Neutrophil (primary cell): ENCODE results near the gene DNM2.

Source experiments
- H3K27ac ChIP-seq: fragments of 200-600 bp; sonication (generic); 2 replicates; pipeline ENCODE4 v1.5.1; 2016; ENCODE audit warnings: mild to moderate bottlenecking, moderate library complexity
- H3K27me3 ChIP-seq: fragments of 200-600 bp; sonication (generic); 2 replicates; pipeline ENCODE4 v1.6.0; 2016; ENCODE audit warnings: mild to moderate bottlenecking
- H3K36me3 ChIP-seq: fragments of 200-600 bp; sonication (generic); 2 replicates; pipeline ENCODE4 v1.5.1; 2017
- H3K4me1 ChIP-seq, 2 experiments: fragments of 200-600 bp in 1 of 2; sonication (generic) in 1 of 2; 1 replicate in 1 of 2; 2 replicates in 1 of 2; pipeline versions ENCODE4 v1.5.1 to v1.6.1; 2013 to 2016; ENCODE audit warnings: low read depth in 1 of 2, low read length in 1 of 2, mild to moderate bottlenecking in 1 of 2, moderate library complexity in 1 of 2; ENCODE audit not compliant: control insufficient read depth in 1 of 2, insufficient read depth in 1 of 2
- H3K4me3 ChIP-seq, 2 experiments: fragments of 200-600 bp in 1 of 2; sonication (generic) in 1 of 2; 1 replicate in 1 of 2; 2 replicates in 1 of 2; pipeline ENCODE4 v1.5.1; 2013 to 2016; ENCODE audit warnings: low read depth in 1 of 2, low read length in 1 of 2, mild to moderate bottlenecking in 1 of 2, moderate library complexity in 1 of 2
- H3K9me3 ChIP-seq: fragments of 200-600 bp; sonication (generic); 2 replicates; pipeline ENCODE4 v1.5.1; 2016
- TF ChIP-seq, protein P1 (sequence below): fragments of 200-600 bp; sonication (generic); IDR thresholded peaks from 2 replicates; pipeline ENCODE4 v1.5.1; 2016; ENCODE audit warnings: antibody characterized with exemption

Gene DNM2

DNA sequence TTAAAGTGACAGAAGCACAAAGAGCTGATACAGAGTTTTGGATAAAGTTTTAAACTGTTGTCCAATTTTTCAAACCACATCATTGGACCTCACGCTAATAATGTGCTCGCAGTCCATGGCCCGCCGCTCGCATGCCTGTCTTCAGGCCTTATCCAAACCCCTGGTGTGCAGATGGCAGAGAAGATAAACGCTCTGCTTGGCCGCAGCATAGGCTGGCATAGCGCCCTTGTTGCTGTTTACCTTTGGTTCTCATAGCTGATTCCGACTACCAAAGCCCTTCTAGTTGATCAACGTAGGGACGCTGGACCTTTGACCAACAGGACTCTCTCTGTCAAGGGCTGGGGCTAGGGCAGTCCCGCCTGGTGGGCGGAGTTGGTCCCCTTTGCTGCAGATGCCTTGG is 40.1 kb upstream of the DNM2 start:
- no peaks in the 10 kb centered on the region for H3K9me3 ChIP-seq
- H3K27ac ChIP-seq: no peak overlapping the region
- no peak overlapping the region for H3K4me3 ChIP-seq
- peaks cover under 1 to 2% of the 10 kb centered on the region in 2 experiments for H3K4me1 ChIP-seq
- TF ChIP-seq, protein P1, sequence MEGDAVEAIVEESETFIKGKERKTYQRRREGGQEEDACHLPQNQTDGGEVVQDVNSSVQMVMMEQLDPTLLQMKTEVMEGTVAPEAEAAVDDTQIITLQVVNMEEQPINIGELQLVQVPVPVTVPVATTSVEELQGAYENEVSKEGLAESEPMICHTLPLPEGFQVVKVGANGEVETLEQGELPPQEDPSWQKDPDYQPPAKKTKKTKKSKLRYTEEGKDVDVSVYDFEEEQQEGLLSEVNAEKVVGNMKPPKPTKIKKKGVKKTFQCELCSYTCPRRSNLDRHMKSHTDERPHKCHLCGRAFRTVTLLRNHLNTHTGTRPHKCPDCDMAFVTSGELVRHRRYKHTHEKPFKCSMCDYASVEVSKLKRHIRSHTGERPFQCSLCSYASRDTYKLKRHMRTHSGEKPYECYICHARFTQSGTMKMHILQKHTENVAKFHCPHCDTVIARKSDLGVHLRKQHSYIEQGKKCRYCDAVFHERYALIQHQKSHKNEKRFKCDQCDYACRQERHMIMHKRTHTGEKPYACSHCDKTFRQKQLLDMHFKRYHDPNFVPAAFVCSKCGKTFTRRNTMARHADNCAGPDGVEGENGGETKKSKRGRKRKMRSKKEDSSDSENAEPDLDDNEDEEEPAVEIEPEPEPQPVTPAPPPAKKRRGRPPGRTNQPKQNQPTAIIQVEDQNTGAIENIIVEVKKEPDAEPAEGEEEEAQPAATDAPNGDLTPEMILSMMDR: no peak
- peaks cover 72% of the 10 kb centered on the region for H3K36me3 ChIP-seq
- no peaks in the 10 kb centered on the region for H3K27me3 ChIP-seq

DNA sequence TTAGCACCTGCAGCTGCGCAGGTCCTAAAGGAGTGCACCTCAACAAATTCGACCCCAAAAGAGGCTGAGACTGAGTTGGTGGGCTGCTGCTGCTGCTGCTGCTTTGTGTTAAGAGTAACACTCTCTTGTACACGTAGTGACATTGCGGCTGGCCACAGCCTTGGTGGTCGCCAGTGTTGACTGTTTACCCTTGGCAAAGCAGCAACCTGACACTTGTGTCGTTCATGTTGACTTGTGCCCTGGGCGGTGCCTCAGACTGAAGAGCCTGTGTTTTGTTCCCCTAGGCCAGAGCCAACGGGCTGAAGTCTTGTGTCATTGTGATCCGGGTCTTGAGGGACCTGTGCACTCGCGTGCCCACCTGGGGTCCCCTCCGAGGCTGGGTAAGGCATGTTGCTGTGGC is 39.1 kb upstream of the DNM2 start:
- H3K27me3 ChIP-seq: no peaks in the 10 kb centered on the region
- no peaks in the 10 kb centered on the region for H3K4me1 ChIP-seq
- no peak overlapping the region for H3K27ac ChIP-seq
- H3K36me3 ChIP-seq: peaks cover 80% of the 10 kb centered on the region
- TF ChIP-seq, protein P1: no peak
- no peaks in the 10 kb centered on the region for H3K9me3 ChIP-seq
- H3K4me3 ChIP-seq: no peak overlapping the region

DNA sequence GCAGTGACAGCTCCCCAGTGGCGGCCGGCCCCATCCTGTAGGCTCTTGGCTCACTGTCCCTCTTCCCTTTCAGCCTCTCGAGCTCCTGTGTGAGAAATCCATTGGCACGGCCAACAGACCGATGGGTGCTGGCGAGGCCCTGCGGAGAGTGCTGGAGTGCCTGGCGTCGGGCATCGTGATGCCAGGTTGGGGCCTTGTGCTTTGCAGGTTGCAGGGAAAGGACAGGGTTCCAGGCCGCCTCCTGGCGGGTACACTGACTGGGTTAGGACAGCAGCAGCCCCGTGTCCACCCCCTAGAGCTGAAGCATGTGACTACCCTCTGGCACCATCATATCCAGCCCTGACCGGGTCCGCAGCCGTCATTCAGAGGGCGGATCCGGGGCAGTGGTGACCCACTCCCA is 38.1 kb upstream of the DNM2 start:
- TF ChIP-seq, protein P1: no peak
- Histone ChIP-seq H3K4me1 (no peaks in the 10 kb centered on the region), H3K27ac (no peak overlapping the region), H3K9me3 (no peaks in the 10 kb centered on the region), H3K27me3 (no peaks in the 10 kb centered on the region), H3K36me3 (peaks cover 88% of the 10 kb centered on the region), H3K4me3 (no peak overlapping the region)

DNA sequence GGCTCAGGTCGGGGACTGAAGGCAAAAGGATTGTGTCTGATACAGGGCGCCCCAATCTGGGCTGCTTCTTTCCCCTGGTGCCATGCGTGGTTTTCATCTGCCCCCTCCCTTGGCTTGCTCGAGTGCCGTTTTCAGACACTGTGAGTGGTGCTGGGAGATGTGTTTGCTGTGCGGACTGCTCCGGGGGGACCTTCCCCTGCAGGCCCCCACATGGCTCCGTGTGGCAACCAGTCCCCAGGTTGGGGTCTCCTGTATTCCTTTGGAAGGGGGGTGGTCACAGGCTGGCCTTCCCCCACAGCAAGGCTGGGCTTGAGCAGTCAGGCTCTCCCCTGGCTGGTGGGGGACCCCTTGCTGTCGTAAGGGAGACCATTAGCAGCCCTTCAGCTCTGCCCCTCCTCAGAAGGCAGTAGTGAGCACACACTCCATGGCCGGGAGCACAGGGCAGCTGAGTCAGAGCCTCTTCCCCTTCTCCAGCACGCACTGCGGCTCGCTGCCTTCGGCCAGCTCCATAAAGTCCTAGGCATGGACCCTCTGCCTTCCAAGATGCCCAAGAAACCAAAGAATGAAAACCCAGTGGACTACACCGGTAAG is 37.2 kb upstream of the DNM2 start:
- TF ChIP-seq, protein P1: no peak
- Histone ChIP-seq H3K36me3 (peaks cover 90% of the 10 kb centered on the region), H3K4me1 (no peaks in the 10 kb centered on the region), H3K9me3 (no peaks in the 10 kb centered on the region), H3K27ac (no peak overlapping the region), H3K27me3 (no peaks in the 10 kb centered on the region), H3K4me3 (no peak overlapping the region)

DNA sequence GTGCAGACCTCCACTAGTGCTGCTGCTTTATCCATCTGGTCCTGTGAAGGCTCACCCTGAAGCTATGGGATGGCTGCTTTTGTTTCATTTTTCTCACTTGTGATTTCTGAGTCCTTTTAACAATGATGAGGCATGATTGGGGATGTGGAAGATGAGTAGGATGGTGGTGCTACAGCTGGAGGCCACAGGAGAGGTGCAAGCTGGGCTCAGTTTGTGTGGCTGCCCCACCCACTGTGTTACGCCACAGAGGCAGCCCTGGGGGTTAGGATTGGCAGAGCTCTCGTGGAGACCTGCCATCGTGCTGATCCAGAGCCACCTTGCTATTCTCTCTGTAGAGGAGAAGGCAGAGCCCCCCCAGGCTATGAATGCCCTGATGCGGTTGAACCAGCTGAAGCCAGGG is 36.2 kb upstream of the DNM2 start:
- Histone ChIP-seq H3K9me3 (no peaks in the 10 kb centered on the region), H3K36me3 (peaks cover 98% of the 10 kb centered on the region), H3K4me1 (no peaks in the 10 kb centered on the region), H3K4me3 (no peak overlapping the region), H3K27ac (no peak overlapping the region), H3K27me3 (no peaks in the 10 kb centered on the region)
- TF ChIP-seq, protein P1: no peak
